ENCODE data around the gene TMEM61.

GRCh38 chr1:54951810-54952226, 28.6 kb upstream of the TMEM61 start:
- TF ChIP-seq CTCF (conservative IDR thresholded peaks at IDR 0.05) = no peak
- no peak for TF ChIP-seq EZH2 (IDR thresholded peaks at IDR 0.05; ENCODE audit: low read depth)
